ENCODE measurements around the gene MLXIPL. TPM values are rescaled to one million over a fixed set of nuclear protein-coding genes. Genes with fewer than 3 reads are reported as not detected.

MLXIPL gene
- total RNA-seq, 1 donor from 2014 or later, result 2.0 TPM

GRCh38 chr7:73652541-73652949, 28.2 kb upstream of the MLXIPL start:
- Mint-ChIP-seq H3K4me3 (no peak overlapping the region), H3K36me3 (no peaks in the 10 kb centered on the region), H3K4me1 (peaks cover 6% of the 10 kb centered on the region), H3K27me3 (ENCODE audit: low read depth) (peaks cover 57% of the 10 kb centered on the region), H3K9me3 (peaks cover 5% of the 10 kb centered on the region), H3K27ac (no peak overlapping the region)
- DNase-seq (ENCODE audit: low spot score in 2 of 2, unreplicated experiment in 2 of 2), result no peak
- TF ChIP-seq CTCF (IDR thresholded peaks at IDR 0.05; ENCODE audit: unreplicated experiment), result no peak

GRCh38 chr7:73650524-73650923, 26.2 kb upstream of the MLXIPL start:
- Mint-ChIP-seq H3K27me3 (ENCODE audit: low read depth) (peaks cover 75% of the 10 kb centered on the region), H3K9me3 (peaks cover 5% of the 10 kb centered on the region), H3K4me1 (peaks cover 6% of the 10 kb centered on the region), H3K27ac (no peak overlapping the region), H3K4me3 (no peak overlapping the region), H3K36me3 (no peaks in the 10 kb centered on the region)
- TF ChIP-seq CTCF (IDR thresholded peaks at IDR 0.05; ENCODE audit: unreplicated experiment), result no peak
- DNase-seq (ENCODE audit: low spot score in 2 of 2, unreplicated experiment in 2 of 2), result no peak

- no peak for DNase-seq (ENCODE audit: low spot score in 2 of 2, unreplicated experiment in 2 of 2)
- H3K27ac Mint-ChIP-seq, result no peak overlapping the region
- peak overlapping the region; percentile 2 for H3K4me3 Mint-ChIP-seq
- H3K36me3 Mint-ChIP-seq, result no peaks in the 10 kb centered on the region
- TF ChIP-seq CTCF (IDR thresholded peaks at IDR 0.05; ENCODE audit: unreplicated experiment), result no peak
- no peaks in the 10 kb centered on the region for H3K9me3 Mint-ChIP-seq
- H3K4me1 Mint-ChIP-seq, result peaks cover 6% of the 10 kb centered on the region
- peaks cover 82% of the 10 kb centered on the region for H3K27me3 Mint-ChIP-seq (ENCODE audit: low read depth)
Measured at GRCh38 chr7:73649576-73649975, 25.3 kb upstream of the MLXIPL start.

GRCh38 chr7:73648593-73649332, 24.4 kb upstream of the MLXIPL start:
- H3K36me3 Mint-ChIP-seq, result no peaks in the 10 kb centered on the region
- H3K4me3 Mint-ChIP-seq, result peak overlapping the region; percentile 58
- no peak for DNase-seq (ENCODE audit: low spot score in 2 of 2, unreplicated experiment in 2 of 2)
- no peak overlapping the region for H3K27ac Mint-ChIP-seq
- peaks cover 6% of the 10 kb centered on the region for H3K4me1 Mint-ChIP-seq
- TF ChIP-seq CTCF (IDR thresholded peaks at IDR 0.05; ENCODE audit: unreplicated experiment), result no peak
- H3K9me3 Mint-ChIP-seq, result no peaks in the 10 kb centered on the region
- H3K27me3 Mint-ChIP-seq (ENCODE audit: low read depth), result peaks cover 84% of the 10 kb centered on the region

GRCh38 chr7:73647725-73648592, 23.6 kb upstream of the MLXIPL start:
- H3K4me3 Mint-ChIP-seq, result peak overlapping the region; percentile 58
- no peak for TF ChIP-seq CTCF (IDR thresholded peaks at IDR 0.05; ENCODE audit: unreplicated experiment)
- H3K4me1 Mint-ChIP-seq, result peaks cover 6% of the 10 kb centered on the region
- no peak overlapping the region for H3K27ac Mint-ChIP-seq
- H3K9me3 Mint-ChIP-seq, result no peaks in the 10 kb centered on the region
- DNase-seq (ENCODE audit: low spot score in 2 of 2, unreplicated experiment in 2 of 2), result no peak
- H3K36me3 Mint-ChIP-seq, result no peaks in the 10 kb centered on the region
- H3K27me3 Mint-ChIP-seq (ENCODE audit: low read depth), result peaks cover 84% of the 10 kb centered on the region
